8988T (cell line): ENCODE results near the gene SCRN2.

ENCODE experiments used
- DNase-seq: peaks from one replicate; pipeline ENCODE4 v3.0.0; 2011

SCRN2 gene

DNA sequence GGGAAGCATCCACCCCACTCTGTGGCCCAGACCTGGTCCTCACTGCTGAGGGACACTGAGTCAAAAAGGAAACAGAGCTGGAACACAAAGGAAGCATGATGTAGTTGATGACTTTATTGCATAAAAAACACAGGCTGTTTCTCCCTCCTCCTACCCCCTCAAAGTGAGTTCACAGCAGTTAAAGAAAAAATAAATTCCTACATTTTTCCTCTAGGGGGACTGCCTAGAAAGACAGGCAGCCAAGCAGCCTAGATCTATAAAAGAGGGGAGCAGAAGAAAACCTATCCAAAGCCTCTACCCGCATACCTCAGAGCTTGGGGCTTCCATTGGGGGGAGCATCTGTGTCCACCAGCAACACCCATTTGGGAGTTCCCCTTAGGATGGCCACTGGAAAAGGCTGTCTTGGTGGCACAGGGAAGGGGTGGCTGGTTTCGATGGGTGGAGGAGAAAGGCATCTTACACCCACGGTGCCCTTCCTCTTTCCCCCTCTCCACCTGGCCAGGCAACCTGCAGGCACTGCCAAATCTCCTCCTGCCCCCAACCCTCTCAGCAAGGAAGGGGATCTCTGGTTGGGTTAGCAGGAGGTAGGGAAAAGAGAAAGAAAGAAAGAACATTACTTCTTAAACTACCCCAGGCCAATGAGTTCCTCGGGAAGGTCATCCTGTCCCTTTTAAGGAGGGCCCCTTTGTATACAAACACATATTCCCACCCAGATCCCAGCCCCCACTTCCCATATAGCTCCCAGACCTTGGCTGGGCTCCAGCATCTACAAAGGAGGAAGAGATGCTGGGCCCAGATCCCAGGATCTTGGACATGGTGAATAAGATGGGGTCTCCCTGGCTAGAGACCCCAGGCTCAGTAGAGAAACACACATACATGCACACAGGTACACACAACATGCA, 4.0 kb upstream of the SCRN2 start:
- no peak for DNase-seq

GRCh38 chr17:47844227-47844626, 3.2 kb upstream of the SCRN2 start:
- DNase-seq, result no peak

- no peak for DNase-seq
Measured at GRCh38 chr17:47843391-47843730, 2.3 kb upstream of the SCRN2 start.

DNA sequence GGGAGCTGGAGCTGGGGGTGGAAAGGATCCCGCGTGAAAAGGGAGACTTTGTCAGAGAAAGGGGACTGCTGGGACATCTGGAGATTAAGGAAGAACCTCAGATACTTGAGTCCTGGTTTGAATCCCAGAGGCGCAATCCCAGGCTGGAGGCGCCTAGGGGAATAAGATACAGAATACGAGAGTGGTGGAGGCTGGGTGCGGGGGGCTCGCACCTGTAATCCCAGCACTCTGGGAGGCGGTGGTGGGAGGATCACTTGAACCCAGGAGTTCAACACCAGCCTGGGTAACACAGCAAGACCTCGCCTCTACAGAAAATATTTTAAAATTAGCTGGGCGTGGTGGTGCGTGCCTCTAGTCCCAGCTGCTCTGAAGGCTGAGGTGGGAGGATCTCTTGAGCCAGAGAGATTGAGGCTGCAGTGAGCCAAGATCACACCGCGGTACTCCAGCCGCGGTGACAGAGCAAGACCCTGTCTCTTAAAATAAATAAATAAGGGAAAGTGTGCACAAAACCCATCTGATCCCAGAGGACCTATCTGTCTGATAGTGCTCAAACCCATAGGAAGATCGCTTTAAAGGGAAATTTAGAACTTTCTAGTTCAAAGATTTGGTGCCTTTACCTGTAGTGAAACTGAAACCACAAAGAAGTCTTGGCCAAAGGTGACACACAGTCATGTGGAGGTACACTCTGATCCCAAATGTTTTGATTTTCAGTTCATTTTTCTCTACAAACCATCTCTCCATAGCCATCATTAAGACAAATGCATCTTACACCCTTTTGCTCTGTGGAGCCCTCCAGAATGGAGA, 617 bp upstream of the SCRN2 start:
- DNase-seq, result no peak

GRCh38 chr17:47840001-47840741, 902 bp downstream of the SCRN2 start:
- no peak for DNase-seq

- DNase-seq, result no peak
Measured at GRCh38 chr17:47839071-47839470, 2.0 kb downstream of the SCRN2 start.

DNA sequence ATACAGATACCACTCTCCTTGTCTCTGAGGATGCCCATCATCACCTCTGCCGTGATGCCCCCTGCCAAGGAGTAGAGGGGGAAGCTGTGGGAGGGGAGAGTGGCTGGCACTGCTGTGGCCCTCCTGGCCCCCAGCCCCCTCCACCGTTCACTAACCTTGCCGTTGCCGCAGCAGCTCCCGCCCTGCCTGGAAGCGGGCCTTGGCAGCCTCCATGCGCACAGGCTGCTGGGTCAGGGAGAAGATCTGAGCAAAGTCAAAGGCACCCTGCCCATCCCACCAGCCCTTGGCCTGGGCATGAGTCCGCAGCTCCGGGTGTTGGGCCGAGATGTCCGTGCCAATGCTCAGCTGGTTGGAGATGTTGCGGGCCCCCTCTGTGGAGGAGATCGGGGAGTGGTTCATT, 2.4 kb downstream of the SCRN2 start:
- DNase-seq, result no peak

- peak; percentile 89 for DNase-seq
Measured at GRCh38 chr17:47837401-47838039, 3.6 kb downstream of the SCRN2 start.

GRCh38 chr17:47836601-47837000, 4.5 kb downstream of the SCRN2 start:
- DNase-seq, result no peak

GRCh38 chr17:47834756-47835155, 6.3 kb downstream of the SCRN2 start:
- DNase-seq, result no peak

DNA sequence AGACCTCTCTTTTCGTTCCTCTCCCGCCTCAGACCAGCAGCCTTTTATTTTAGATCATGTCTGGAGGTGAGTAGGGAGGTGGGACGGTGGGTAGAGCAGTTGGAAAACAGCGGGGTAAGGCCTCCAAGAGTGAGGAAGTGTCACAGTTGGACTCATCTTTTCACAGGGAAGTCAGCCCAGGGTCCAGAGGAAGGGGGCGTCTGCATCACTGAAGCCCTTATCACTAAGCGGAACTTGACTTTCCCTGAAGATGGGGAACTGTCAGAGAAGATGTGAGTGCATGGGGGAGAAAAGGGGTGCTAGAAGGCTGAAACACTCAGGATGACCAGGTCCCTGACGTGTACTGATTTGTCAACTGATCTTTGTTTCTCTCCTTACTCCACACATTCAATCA, 9.1 kb downstream of the SCRN2 start:
- DNase-seq, result no peak

DNA sequence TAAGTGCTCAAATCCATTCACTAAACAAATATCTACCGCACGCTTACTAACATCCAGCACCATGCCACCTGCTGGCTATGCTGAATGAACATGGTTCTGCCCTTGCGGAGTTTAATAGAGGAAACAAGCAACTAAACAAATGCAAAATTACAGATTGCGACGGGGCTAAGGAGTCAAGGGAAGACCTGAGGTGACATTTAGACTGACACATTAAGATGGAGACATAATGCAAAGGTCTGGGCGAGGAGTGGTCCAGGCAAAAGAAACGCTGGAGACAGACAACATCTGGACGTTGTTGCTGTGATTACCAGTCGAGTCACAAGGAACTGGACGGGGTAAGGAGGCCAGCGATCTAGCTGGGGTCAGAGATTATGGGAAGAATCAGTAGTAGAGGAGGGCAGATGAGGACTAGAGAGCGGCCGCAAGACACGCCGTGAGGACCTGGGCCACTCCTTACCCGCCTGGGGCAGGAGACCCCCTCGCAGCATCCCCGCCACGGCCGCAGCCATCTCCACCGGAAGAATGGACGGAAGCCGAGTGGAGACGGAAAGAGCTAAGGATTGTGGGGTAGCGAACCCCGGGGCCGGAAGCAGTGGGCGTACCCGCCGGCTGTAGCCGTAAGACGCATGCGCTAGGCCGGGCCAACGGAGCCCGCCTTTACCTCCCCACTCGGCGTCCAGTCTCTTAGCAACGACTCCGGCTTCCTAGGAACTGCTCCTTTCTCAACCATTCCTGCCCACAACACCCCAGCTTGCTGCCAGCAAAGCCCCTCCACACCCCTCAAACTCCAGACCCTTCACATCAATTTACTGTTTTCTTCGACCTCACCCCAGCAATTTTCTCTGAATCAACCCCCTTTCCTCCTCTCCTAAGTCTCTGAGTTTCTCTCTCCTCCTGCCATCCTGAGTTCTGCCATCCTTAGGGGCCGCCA, 9.8 kb downstream of the SCRN2 start, which contains the start of the genes LRRC46 and MRPL10:
Gene LRRC46, plus strand, starts transcription at position 668 of the 931 bp plus-strand sequence. CDS start 320 bp downstream, outside the sequence.
Gene MRPL10, minus strand, starts transcription at position 539 of the 931 bp plus-strand sequence. Its CDS starts 30 bp downstream, at position 509.
- peak; percentile 98 for DNase-seq

- DNase-seq, result no peak
Measured at GRCh38 chr17:47830396-47831002, 10.6 kb downstream of the SCRN2 start.

DNA sequence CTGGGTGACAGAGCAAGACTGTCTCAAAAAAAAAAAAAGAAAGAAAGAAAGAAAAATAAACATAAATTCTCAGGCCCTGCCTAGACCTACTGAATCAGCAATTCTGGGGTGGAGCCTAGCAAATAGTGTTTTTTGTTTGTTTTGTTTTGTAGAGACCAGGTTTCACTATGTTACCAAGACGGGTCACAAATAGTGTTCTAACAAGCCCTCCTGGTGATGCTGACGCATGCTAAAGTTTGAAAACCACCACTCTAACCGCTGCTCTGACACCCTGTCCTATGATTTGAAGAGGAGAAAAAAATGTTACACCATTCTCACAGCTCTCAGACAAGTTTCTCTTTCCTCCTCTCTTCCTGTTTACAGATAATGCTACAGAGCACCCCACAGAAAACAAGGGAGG, 11.2 kb downstream of the SCRN2 start:
- DNase-seq, result no peak

DNA sequence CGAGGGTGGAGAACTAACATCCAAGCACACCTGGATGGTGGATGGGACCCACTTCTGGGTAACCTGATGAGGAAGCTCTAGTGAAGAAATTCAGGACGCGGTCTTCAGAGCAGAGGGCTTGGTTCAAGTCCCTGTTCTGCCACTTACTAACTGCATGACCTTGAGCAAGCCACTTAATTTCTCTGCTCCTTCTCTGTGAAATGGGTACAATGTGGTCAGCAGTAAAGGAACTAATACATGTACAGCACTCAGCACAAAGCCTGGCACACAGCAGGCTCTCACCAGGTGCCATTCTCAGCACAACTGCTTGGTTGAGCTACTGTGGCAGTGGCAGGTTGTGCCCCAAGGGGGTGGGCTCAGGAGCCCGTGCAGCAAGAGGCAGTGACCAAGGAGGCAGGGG, 17.6 kb downstream of the SCRN2 start:
- no peak for DNase-seq

DNA sequence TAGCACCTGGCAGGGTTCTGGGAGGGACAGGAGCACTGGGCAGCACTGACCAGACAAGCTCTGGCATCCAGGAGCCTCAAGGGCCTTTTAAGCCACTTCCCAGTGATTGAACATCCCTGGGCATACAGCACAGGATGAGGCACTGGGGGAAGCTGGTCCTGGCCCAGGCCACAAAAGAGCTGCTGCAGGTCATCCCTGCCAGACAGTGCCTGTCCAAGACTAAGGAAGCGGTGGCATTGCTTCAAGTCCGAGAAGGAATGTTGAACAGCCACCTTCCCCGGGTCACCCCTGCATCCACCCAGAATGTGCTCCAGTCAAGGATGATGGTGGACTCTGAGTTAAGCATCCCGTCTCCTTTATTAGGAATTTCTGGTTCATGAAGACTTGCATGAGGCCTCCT, 18.3 kb downstream of the SCRN2 start:
- DNase-seq, result no peak

GRCh38 chr17:47821424-47822391, 19.4 kb downstream of the SCRN2 start, which contains the start of gene OSBPL7:
OSBPL7 (minus strand) TSS chr17:47821794; CDS start chr17:47820278, 1,516 bp downstream.
- peak; percentile 94 for DNase-seq

DNA sequence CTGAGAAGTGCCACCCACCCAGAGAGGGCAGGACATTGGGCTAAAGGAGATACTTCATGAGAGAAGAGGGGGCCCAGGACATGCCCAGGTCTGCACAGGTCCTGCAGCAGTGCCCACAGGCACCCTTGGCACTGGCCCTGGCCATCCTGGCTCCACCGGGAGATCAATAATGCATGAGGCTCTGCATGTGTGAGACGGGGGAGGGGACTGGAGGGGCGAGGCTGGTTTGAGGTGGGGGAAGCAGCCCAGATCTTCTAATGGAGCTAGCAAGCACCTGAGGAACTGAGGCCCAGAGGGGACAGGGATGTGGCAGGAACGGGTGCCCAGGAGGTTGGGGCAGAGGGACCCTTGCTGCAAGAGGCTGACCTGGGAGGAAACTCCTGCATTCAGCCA, 20.0 kb downstream of the SCRN2 start:
- no peak for DNase-seq

DNA sequence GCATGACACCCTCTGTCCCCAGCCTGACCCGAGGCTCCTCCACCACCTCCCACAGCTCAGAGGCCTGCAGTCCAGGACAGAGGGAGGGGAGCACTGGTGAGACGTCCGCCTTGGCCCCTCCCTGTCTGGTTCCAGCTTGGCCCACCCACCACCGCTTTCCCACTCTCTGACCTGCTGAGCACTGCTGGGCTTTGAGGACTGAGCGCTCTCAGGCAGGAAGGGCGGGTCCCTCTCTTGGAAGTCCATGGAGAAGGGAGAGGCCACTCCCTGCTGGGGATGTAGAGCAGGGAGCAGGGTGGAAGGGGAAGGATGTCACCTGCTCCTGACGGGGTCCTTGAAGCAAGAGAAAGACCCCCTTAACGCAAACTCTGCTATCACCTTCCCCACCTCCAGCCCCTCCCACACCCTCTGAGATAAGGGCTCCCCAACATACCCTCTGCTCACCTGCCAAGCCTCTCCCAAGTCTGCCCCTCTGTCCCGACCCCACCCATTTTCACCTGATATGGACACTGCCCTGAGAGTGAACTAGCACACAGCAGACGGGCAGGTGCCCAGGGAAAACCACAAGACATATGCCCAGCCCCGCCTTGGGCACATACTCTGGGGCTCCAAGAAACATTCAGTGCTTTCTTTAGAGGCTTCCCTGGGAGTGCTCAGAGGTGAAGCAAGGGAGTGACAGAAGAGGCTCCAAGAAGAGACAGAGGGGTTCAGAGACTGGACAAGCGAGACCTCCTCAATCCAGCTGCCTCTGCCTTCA, 20.9 kb downstream of the SCRN2 start:
- no peak for DNase-seq
